NCI-H2171 treated with DMSO at 0.1 percent for 48 hours (cell line): ENCODE results near the gene SPOP.
A peak's percentile ranks its signal among the peaks of the same experiment; 100 is the strongest.
"Not testable (repeated sequence)": the region's sequence is repeated elsewhere in the genome, so short reads cannot be mapped to it uniquely, and the experiment has no call there.

Experiments used
- DNase-seq: peaks from one replicate; lab custom pipeline; 2025; lab: John Stamatoyannopoulos, UW

Gene SPOP

GRCh38 chr17:49677933-49678847, at the start of gene SPOP:
SPOP (minus strand) TSS chr17:49678097; CDS start chr17:49622810, 55,287 bp downstream.
- DNase-seq = peak; percentile 99

- no peak for DNase-seq
Observed at GRCh38 chr17:49727380-49727779, 49.5 kb upstream of the SPOP start.

GRCh38 chr17:49725452-49726130, 47.7 kb upstream of the SPOP start:
- DNase-seq = no peak

- not testable (repeated sequence) for DNase-seq
Observed at GRCh38 chr17:49724552-49724951, 46.7 kb upstream of the SPOP start.

GRCh38 chr17:49723423-49723822, 45.5 kb upstream of the SPOP start:
- DNase-seq = peak; percentile 97

GRCh38 chr17:49722066-49722465, 44.2 kb upstream of the SPOP start:
- no peak for DNase-seq

- DNase-seq = no peak
Observed at GRCh38 chr17:49717371-49717861, 39.5 kb upstream of the SPOP start.

GRCh38 chr17:49716668-49717364, 38.9 kb upstream of the SPOP start:
- DNase-seq = no peak

- DNase-seq = peak; percentile 51
Observed at GRCh38 chr17:49715717-49716279, 37.9 kb upstream of the SPOP start.

GRCh38 chr17:49715216-49715615, 37.3 kb upstream of the SPOP start:
- no peak for DNase-seq

- no peak for DNase-seq
Observed at GRCh38 chr17:49708515-49709183, 30.8 kb upstream of the SPOP start.

- peak; percentile 99 for DNase-seq
Observed at GRCh38 chr17:49707608-49708514, 30.0 kb upstream of the SPOP start, which contains the start of gene SLC35B1. SLC35B1 (minus strand) TSS chr17:49707964; CDS start chr17:49707833, 131 bp downstream.

- DNase-seq = no peak
Observed at GRCh38 chr17:49707246-49707607, 29.3 kb upstream of the SPOP start.

- no peak for DNase-seq
Observed at GRCh38 chr17:49705254-49705653, 27.4 kb upstream of the SPOP start.

GRCh38 chr17:49703557-49704277, 25.8 kb upstream of the SPOP start:
- DNase-seq = peak; percentile 54

GRCh38 chr17:49700960-49701359, 23.1 kb upstream of the SPOP start:
- DNase-seq = peak; percentile 21

GRCh38 chr17:49699966-49700575, 22.2 kb upstream of the SPOP start:
- peak; percentile 97 for DNase-seq

GRCh38 chr17:49698005-49698404, 20.1 kb upstream of the SPOP start:
- no peak for DNase-seq

GRCh38 chr17:49696233-49696761, 18.4 kb upstream of the SPOP start:
- no peak for DNase-seq
